ENCODE measurements around the gene RNF208.

GRCh38 chr9:137199411-137200121, 22.5 kb downstream of the RNF208 start:
- TF ChIP-seq, protein P1, sequence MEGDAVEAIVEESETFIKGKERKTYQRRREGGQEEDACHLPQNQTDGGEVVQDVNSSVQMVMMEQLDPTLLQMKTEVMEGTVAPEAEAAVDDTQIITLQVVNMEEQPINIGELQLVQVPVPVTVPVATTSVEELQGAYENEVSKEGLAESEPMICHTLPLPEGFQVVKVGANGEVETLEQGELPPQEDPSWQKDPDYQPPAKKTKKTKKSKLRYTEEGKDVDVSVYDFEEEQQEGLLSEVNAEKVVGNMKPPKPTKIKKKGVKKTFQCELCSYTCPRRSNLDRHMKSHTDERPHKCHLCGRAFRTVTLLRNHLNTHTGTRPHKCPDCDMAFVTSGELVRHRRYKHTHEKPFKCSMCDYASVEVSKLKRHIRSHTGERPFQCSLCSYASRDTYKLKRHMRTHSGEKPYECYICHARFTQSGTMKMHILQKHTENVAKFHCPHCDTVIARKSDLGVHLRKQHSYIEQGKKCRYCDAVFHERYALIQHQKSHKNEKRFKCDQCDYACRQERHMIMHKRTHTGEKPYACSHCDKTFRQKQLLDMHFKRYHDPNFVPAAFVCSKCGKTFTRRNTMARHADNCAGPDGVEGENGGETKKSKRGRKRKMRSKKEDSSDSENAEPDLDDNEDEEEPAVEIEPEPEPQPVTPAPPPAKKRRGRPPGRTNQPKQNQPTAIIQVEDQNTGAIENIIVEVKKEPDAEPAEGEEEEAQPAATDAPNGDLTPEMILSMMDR (conservative IDR thresholded peaks at IDR 0.05) = no peak
- no peak for TF ChIP-seq EZH2 (IDR thresholded peaks at IDR 0.05; ENCODE audit: low read depth)
